Astrocyte (in vitro differentiated cells and primary cell): ENCODE results near the gene ITPK1. TPM values are rescaled to one million over a fixed set of nuclear protein-coding genes. Genes with fewer than 3 reads are reported as not detected.

ENCODE experiments used
- DNase-seq: peaks from one replicate; pipeline ENCODE4 v3.0.0-alpha.2; 2010; ENCODE audit warnings: low read depth
- FAIRE-seq: peaks from 2 replicates; lab custom pipeline; 2011; peaks lifted over from hg19 to GRCh38; lab: Jason Lieb, UNC
- H2AFZ ChIP-seq: 2 replicates; pipeline ENCODE4 v1.6.0; 2012; ENCODE audit warnings: low read depth, low read length, inconsistent platforms
- H3K27ac ChIP-seq: 2 replicates; pipeline ENCODE4 v1.5.1; 2011; ENCODE audit warnings: low read depth, low read length, inconsistent platforms
- H3K27me3 ChIP-seq: 2 replicates; pipeline ENCODE4 v1.6.0; 2011; ENCODE audit warnings: low read length, inconsistent platforms; ENCODE audit not compliant: insufficient read depth
- H3K36me3 ChIP-seq: 2 replicates; pipeline ENCODE4 v1.5.1; 2011; ENCODE audit warnings: low read length, inconsistent platforms; ENCODE audit not compliant: insufficient read depth
- H3K4me1 ChIP-seq: 2 replicates; pipeline ENCODE4 v1.5.1; 2011; ENCODE audit warnings: low read length, inconsistent platforms; ENCODE audit not compliant: insufficient read depth
- H3K4me2 ChIP-seq: 2 replicates; pipeline ENCODE4 v1.6.0; 2012; ENCODE audit warnings: low read length, inconsistent platforms
- H3K4me3 ChIP-seq: 2 replicates; pipeline ENCODE4 v1.5.1; 2011; ENCODE audit warnings: low read depth, mild to moderate bottlenecking, low read length, inconsistent platforms; ENCODE audit not compliant: insufficient read depth
- H3K79me2 ChIP-seq: 2 replicates; pipeline ENCODE4 v1.6.0; 2012; ENCODE audit warnings: mild to moderate bottlenecking, low read length, inconsistent platforms; ENCODE audit not compliant: insufficient read depth
- H3K9ac ChIP-seq: 2 replicates; pipeline ENCODE4 v1.6.0; 2012; ENCODE audit warnings: mild to moderate bottlenecking, low read length, inconsistent platforms
- H3K9me3 ChIP-seq: 2 replicates; pipeline ENCODE4 v1.5.1; 2012; ENCODE audit warnings: low read depth, mild to moderate bottlenecking, low read length, inconsistent platforms; ENCODE audit not compliant: insufficient read depth
- H4K20me1 ChIP-seq: 2 replicates; pipeline ENCODE4 v1.6.0; 2012; ENCODE audit warnings: low read length, inconsistent platforms; ENCODE audit not compliant: insufficient read depth
- H3K27ac Mint-ChIP-seq: one replicate; pipeline ENCODE4 v1.8.0; 2021; ENCODE audit warnings: mild to moderate bottlenecking, mixed read lengths; ENCODE audit not compliant: unreplicated experiment
- H3K27me3 Mint-ChIP-seq: one replicate; pipeline ENCODE4 v1.8.0; 2021; ENCODE audit warnings: low read depth, mixed read lengths; ENCODE audit not compliant: unreplicated experiment
- H3K36me3 Mint-ChIP-seq: one replicate; pipeline ENCODE4 v1.8.0; 2021; ENCODE audit warnings: low read depth, mixed read lengths; ENCODE audit not compliant: unreplicated experiment
- H3K4me1 Mint-ChIP-seq: one replicate; pipeline ENCODE4 v1.8.0; 2021; ENCODE audit warnings: low read depth, mixed read lengths; ENCODE audit not compliant: unreplicated experiment
- H3K4me3 Mint-ChIP-seq: one replicate; pipeline ENCODE4 v1.8.0; 2021; ENCODE audit warnings: mild to moderate bottlenecking, moderate library complexity, mixed read lengths; ENCODE audit not compliant: unreplicated experiment
- H3K9me3 Mint-ChIP-seq: one replicate; pipeline ENCODE4 v1.8.0; 2021; ENCODE audit warnings: mild to moderate bottlenecking, mixed read lengths; ENCODE audit not compliant: unreplicated experiment
- CTCF ChIP-seq: IDR thresholded peaks from 2 replicates; pipeline ENCODE4 v1.5.1; 2011; ENCODE audit warnings: low read depth, mild to moderate bottlenecking, inconsistent platforms, low read length, moderate library complexity; ENCODE audit not compliant: insufficient read depth
- EZH2 ChIP-seq: IDR thresholded peaks from 2 replicates; pipeline ENCODE4 v1.6.1; 2012; ENCODE audit warnings: mild to moderate bottlenecking, low read length, inconsistent platforms; ENCODE audit not compliant: insufficient read depth
- total RNA-seq: library from RNA; stranded (reverse); gene quantifications from 2 replicates; pipeline ENCODE4 v1.2.1, GENCODE V29; 2021

Gene ITPK1
- total RNA-seq, 1 donor from 2014 or later, result 13.0 TPM

- H4K20me1 ChIP-seq, result peaks cover 86% of the 10 kb centered on the region
- no peak overlapping the region for H3K4me2 ChIP-seq
- no peak overlapping the region for H3K27ac Mint-ChIP-seq
- no peak for FAIRE-seq
- H3K36me3 Mint-ChIP-seq, result no peaks in the 10 kb centered on the region
- H3K36me3 ChIP-seq, result no peaks in the 10 kb centered on the region
- peaks cover 28% of the 10 kb centered on the region for H3K27me3 ChIP-seq
- DNase-seq, result no peak
- H2AFZ ChIP-seq, result no peak overlapping the region
- H3K4me1 Mint-ChIP-seq, result peaks cover 36% of the 10 kb centered on the region
- H3K27me3 Mint-ChIP-seq, result peaks cover 63% of the 10 kb centered on the region
- H3K4me3 Mint-ChIP-seq, result no peak overlapping the region
- no peak overlapping the region for H3K9ac ChIP-seq
- no peak overlapping the region for H3K4me3 ChIP-seq
- no peaks in the 10 kb centered on the region for H3K9me3 ChIP-seq
- TF ChIP-seq EZH2 (no peak), CTCF (no peak)
- H3K4me1 ChIP-seq, result peaks cover 39% of the 10 kb centered on the region
- no peaks in the 10 kb centered on the region for H3K79me2 ChIP-seq
- no peak overlapping the region for H3K27ac ChIP-seq
- peaks cover 5% of the 10 kb centered on the region for H3K9me3 Mint-ChIP-seq
Observed at GRCh38 chr14:93046705-93047050, 69.0 kb downstream of the ITPK1 start.

GRCh38 chr14:93045965-93046704, 69.6 kb downstream of the ITPK1 start:
- H3K36me3 Mint-ChIP-seq, result no peaks in the 10 kb centered on the region
- H3K27me3 ChIP-seq, result peaks cover 27% of the 10 kb centered on the region
- H3K4me1 Mint-ChIP-seq, result peaks cover 36% of the 10 kb centered on the region
- FAIRE-seq (no peak), DNase-seq (peak; percentile 94)
- peak overlapping the region; percentile 29 for H3K4me3 Mint-ChIP-seq
- peaks cover 64% of the 10 kb centered on the region for H3K27me3 Mint-ChIP-seq
- H3K4me1 ChIP-seq, result peaks cover 39% of the 10 kb centered on the region
- peaks cover 90% of the 10 kb centered on the region for H4K20me1 ChIP-seq
- no peak overlapping the region for H2AFZ ChIP-seq
- H3K4me3 ChIP-seq, result no peak overlapping the region
- no peaks in the 10 kb centered on the region for H3K79me2 ChIP-seq
- H3K27ac Mint-ChIP-seq, result no peak overlapping the region
- H3K27ac ChIP-seq, result no peak overlapping the region
- no peaks in the 10 kb centered on the region for H3K9me3 ChIP-seq
- TF ChIP-seq EZH2, result no peak
- no peak for TF ChIP-seq CTCF
- H3K4me2 ChIP-seq, result peak overlapping the region; percentile 65
- H3K9me3 Mint-ChIP-seq, result peaks cover 5% of the 10 kb centered on the region
- no peaks in the 10 kb centered on the region for H3K36me3 ChIP-seq
- no peak overlapping the region for H3K9ac ChIP-seq

GRCh38 chr14:93045211-93045674, 70.5 kb downstream of the ITPK1 start:
- Histone ChIP-seq H2AFZ (no peak overlapping the region), H3K9me3 (no peaks in the 10 kb centered on the region), H3K4me2 (peak overlapping the region; percentile 65), H3K4me1 (peaks cover 39% of the 10 kb centered on the region), H3K9ac (no peak overlapping the region), H3K79me2 (no peaks in the 10 kb centered on the region), H3K27ac (no peak overlapping the region), H3K36me3 (no peaks in the 10 kb centered on the region), H4K20me1 (peaks cover 90% of the 10 kb centered on the region), H3K4me3 (no peak overlapping the region), H3K27me3 (peaks cover 22% of the 10 kb centered on the region)
- peaks cover 5% of the 10 kb centered on the region for H3K9me3 Mint-ChIP-seq
- no peak overlapping the region for H3K4me3 Mint-ChIP-seq
- H3K27ac Mint-ChIP-seq, result no peak overlapping the region
- H3K4me1 Mint-ChIP-seq, result peaks cover 36% of the 10 kb centered on the region
- H3K27me3 Mint-ChIP-seq, result peaks cover 65% of the 10 kb centered on the region
- H3K36me3 Mint-ChIP-seq, result no peaks in the 10 kb centered on the region
- DNase-seq (no peak), FAIRE-seq (no peak)
- TF ChIP-seq EZH2, result no peak
- TF ChIP-seq CTCF, result no peak
